GM12878 (cell line): ENCODE measurements around the gene JMJD6. TPM values are rescaled to one million over a fixed set of nuclear protein-coding genes. Genes with fewer than 3 reads are reported as not detected.

Experiments
- ATAC-seq: fragments of 200-7000 bp; cut with Tn5 transposase; 3 replicates; pipeline ENCODE4 v1.9.1; 2020; ENCODE audit warnings: mild to moderate bottlenecking, moderate library complexity
- BruUV-seq: library from RNA; stranded (reverse); fragments of 400-500 nt; replicated peaks from 2 replicates; lab custom pipeline; 2021; lab: Mats Ljungman, UMichigan
- CTCF ChIA-PET: fragments of 300-600 bp; sonication (Branson Sonifier 250); formaldehyde crosslinking; extraction: SDS; loops from one replicate; lab custom pipeline; 2021; ENCODE audit warnings: inconsistent platforms; lab: Yijun Ruan, JAX
- POLR2A ChIA-PET: fragments of 350-600 bp; formaldehyde crosslinking; extraction: SDS; loops from one replicate; lab custom pipeline; 2021; ENCODE audit warnings: inconsistent platforms; lab: Charles Lee
- RAD21 ChIA-PET: fragments of 300-600 bp; sonication (Branson Sonifier 250); formaldehyde crosslinking; loops from one replicate; lab custom pipeline; 2023; ENCODE audit warnings: antibody characterized with exemption; ENCODE audit not compliant: unreplicated experiment; lab: Charles Lee
- SMC1A ChIA-PET: fragments of 300-600 bp; sonication (Branson Sonifier 250); formaldehyde crosslinking; loops from one replicate; lab custom pipeline; 2023; ENCODE audit not compliant: unreplicated experiment, uncharacterized antibody; lab: Charles Lee
- DNase-seq: peaks from one replicate; pipeline ENCODE4 v3.0.0-alpha.2; 2011; ENCODE audit warnings: low read depth, low spot score
- FAIRE-seq: peaks from 3 replicates; lab custom pipeline; 2011; peaks lifted over from hg19 to GRCh38; lab: Jason Lieb, UNC
- H2AFZ ChIP-seq: 2 replicates; pipeline ENCODE4 v1.6.0; 2011; ENCODE audit warnings: low read depth, low read length, control low read depth; ENCODE audit not compliant: control insufficient read depth
- H3K27ac ChIP-seq: 2 replicates; pipeline ENCODE4 v1.5.1; 2011; ENCODE audit warnings: control low read depth; ENCODE audit not compliant: control insufficient read depth, insufficient read depth
- H3K27me3 ChIP-seq, 2 experiments: replicated peaks in 1 of 2; 2 replicates each; pipeline versions ENCODE4 v1.6.0 to v1.6.1; 2011; ENCODE audit warnings: low read length in 1 of 2; ENCODE audit not compliant: control insufficient read depth in 2 of 2, insufficient read depth in 2 of 2
- H3K36me3 ChIP-seq, 2 experiments: 2 replicates each; pipeline ENCODE4 v1.5.1; 2011; ENCODE audit warnings: low read length in 1 of 2; ENCODE audit not compliant: control insufficient read depth in 2 of 2, insufficient read depth in 2 of 2
- H3K4me1 ChIP-seq: 2 replicates; pipeline ENCODE4 v1.6.1; 2011; ENCODE audit warnings: mild to moderate bottlenecking, low read length, moderate library complexity, mixed read lengths; ENCODE audit not compliant: control insufficient read depth, insufficient read depth
- H3K4me2 ChIP-seq: 2 replicates; pipeline ENCODE4 v1.6.0; 2011; ENCODE audit warnings: control low read depth; ENCODE audit not compliant: control insufficient read depth, insufficient read depth
- H3K4me3 ChIP-seq: fragments of 200-600 bp; sonication (generic); 2 replicates; pipeline ENCODE4 v1.5.1; 2016
- H3K79me2 ChIP-seq: 2 replicates; pipeline ENCODE4 v1.6.0; 2011; ENCODE audit warnings: low read length; ENCODE audit not compliant: control insufficient read depth, insufficient read depth
- H3K9ac ChIP-seq: 2 replicates; pipeline ENCODE4 v1.8.0; 2011; ENCODE audit warnings: low read length, control low read depth, mixed read lengths; ENCODE audit not compliant: control insufficient read depth, insufficient read depth
- H3K9me3 ChIP-seq: replicated peaks from 3 replicates; pipeline ENCODE4 v1.5.1; 2011; ENCODE audit warnings: mild to moderate bottlenecking, low read length; ENCODE audit not compliant: control insufficient read depth, insufficient read depth
- H4K20me1 ChIP-seq: 2 replicates; pipeline ENCODE4 v1.6.0; 2011; ENCODE audit not compliant: control insufficient read depth, insufficient read depth
- CTCF ChIP-seq, 3 experiments: IDR thresholded peaks in 2 of 3; conservative IDR thresholded peaks in 1 of 3; 2 replicates each; pipeline ENCODE4 v1.5.1; 2011; ENCODE audit warnings: low read depth in 3 of 3, low read length in 3 of 3, mild to moderate bottlenecking in 3 of 3, control low read depth in 2 of 3, moderate library complexity in 2 of 3, inconsistent platforms in 1 of 3, mixed read lengths in 1 of 3; ENCODE audit not compliant: control insufficient read depth in 2 of 3, insufficient read depth in 1 of 3; ENCODE audit errors: extremely low read depth in 1 of 3
- KAT2A ChIP-seq: conservative IDR thresholded peaks from 2 replicates; pipeline ENCODE4 v1.6.1; 2011; ENCODE audit warnings: low read depth, low read length; ENCODE audit not compliant: control insufficient read depth
- PBX3 ChIP-seq: IDR thresholded peaks from 2 replicates; pipeline ENCODE4 v1.6.1; 2011; ENCODE audit warnings: mild to moderate bottlenecking, low read depth, low read length, moderate library complexity; ENCODE audit not compliant: insufficient replicate concordance
- TBL1XR1 ChIP-seq: IDR thresholded peaks from 2 replicates; pipeline ENCODE4 v1.6.1; 2012; ENCODE audit warnings: low read depth, low read length, improper control_type of control experiment
- WGBS: methylation state at CpG from one replicate; pipeline ENCODE4 v1.1.6; 2016; ENCODE audit warnings: low lambda C conversion rate; ENCODE audit not compliant: insufficient replicate concordance, insufficient coverage; ENCODE audit errors: missing lambda C conversion rate; 5-methylcytosine and 5-hydroxymethylcytosine counted together
- in situ Hi-C: fragments of 300-500 bp; cut with MboI; formaldehyde crosslinking; loops from 9 replicates; pipeline ENCODE4 v1.14.3; 2018; ENCODE audit warnings: mixed read lengths
- intact Hi-C: fragments of 100-400 bp; cut with micrococcal nuclease; formaldehyde crosslinking; loops from one replicate; pipeline ENCODE4 v1.14.2; 2022; ENCODE audit not compliant: unreplicated experiment
- polyA plus RNA-seq, 11 experiments: library from polyadenylated mRNA; depleted of rRNA in 4 of 11; unstranded in 6 of 11; stranded (reverse) in 5 of 11; fragments of >200 nt; fragmentation: Nextera tagmentation in 4 of 11; fragmentation: Illumina TruSeq in 1 of 11; extraction: Ambion mirVana in 4 of 11; extraction: Trizol in 1 of 11; gene quantifications; 1 replicate in 1 of 11; 2 replicates in 10 of 11; pipeline versions ENCODE4 v1.2.1 to v1.2.3, GENCODE V29; 2011 to 2016; ENCODE audit warnings: inconsistent platforms in 2 of 11, missing spikeins in 2 of 11, low read depth in 1 of 11
- total RNA-seq, 4 experiments: library from RNA; depleted of rRNA in 3 of 4; stranded (reverse); fragments of >200 nt in 3 of 4; fragmentation: Illumina TruSeq in 1 of 4; extraction: Trizol in 1 of 4; gene quantifications; 2 replicates each; pipeline versions ENCODE4 v1.2.1 to v1.2.3, GENCODE V29; 2013 to 2021

Gene JMJD6
- total and polyA plus RNA-seq, 10 of the 15 experiments (the other 5 are each of a cell fraction or from before 2014, with no cell fraction given), result 1.2 to 36.0 (median 22.2) TPM

GRCh38 chr17:76707985-76708807 is 18.2 kb downstream of the JMJD6 start:
- ChIA-PET CTCF (interaction anchor here (1.0 to 1.5 kb wide), 4 partner anchors 9 to 83 kb away, joined by 3 to 6 read pairs (median 4); no protein-coding TSS in a partner anchor), RAD21 (no interaction called here), POLR2A (interaction anchor here (0.5 kb wide), 1 partner anchor 148 kb away, joined by 3 read pairs; no protein-coding TSS in a partner anchor), SMC1A (interaction anchor here (0.6 kb wide), 1 partner anchor 379 kb away, joined by 3 read pairs; no protein-coding TSS in a partner anchor)
- Histone ChIP-seq H2AFZ (no peak overlapping the region), H3K4me1 (no peaks in the 10 kb centered on the region), H3K9ac (no peak overlapping the region), H3K4me3 (no peak overlapping the region), H3K27ac (no peak overlapping the region), H3K9me3 (no peaks in the 10 kb centered on the region), H3K27me3 (no peaks in the 10 kb centered on the region; a peak in 2 of 4 replicates), H3K79me2 (no peaks in the 10 kb centered on the region), H4K20me1 (no peaks in the 10 kb centered on the region), H3K4me2 (no peak overlapping the region), H3K36me3 (no peaks in the 10 kb centered on the region)
- FAIRE-seq, result no peak
- ATAC-seq, result no peak
- in situ Hi-C loops, result no loop called here
- no peak for TF ChIP-seq TBL1XR1
- no peak for TF ChIP-seq PBX3
- 0 out of 6 replicates have a peak, but pooled peaks of 2 of the 3 experiments have one; percentile 2 to 5 for TF ChIP-seq CTCF (IDR thresholded peaks at IDR 0.05 in 2 of 3, conservative IDR thresholded peaks at IDR 0.05 in 1 of 3; ENCODE audit: control insufficient read depth in 2 of 3, extremely low read depth in 1 of 3, insufficient read depth in 1 of 3, low read depth in 3 of 3, low read length in 3 of 3)
- TF ChIP-seq KAT2A, result no peak
- no peak for DNase-seq
- no TSS peak for BruUV-seq
- intact Hi-C loops, result no loop called here
- 47% methylated on average over 14 of the region's 14 CpGs for WGBS
